Endothelial cell of umbilical vein (primary cell): ENCODE data around the gene OXLD1. TPM values are rescaled to one million over a fixed set of nuclear protein-coding genes. Genes with fewer than 3 reads are reported as not detected.

ENCODE experiments used
- BruUV-seq: library from RNA; stranded (reverse); fragments of 400-500 nt; replicated peaks from 2 replicates; lab custom pipeline; 2021; lab: Mats Ljungman, UMichigan
- CTCF ChIA-PET: fragments of 300-600, 350-600 bp; sonication (Branson Sonifier 250); formaldehyde crosslinking; loops from one replicate; lab custom pipeline; 2021; ENCODE audit warnings: antibody characterized with exemption, inconsistent platforms; lab: Charles Lee
- POLR2A ChIA-PET: fragments of 300-600, 350-600 bp; sonication (Branson Sonifier 250); formaldehyde crosslinking; loops from one replicate; lab custom pipeline; 2021; ENCODE audit warnings: antibody characterized with exemption, inconsistent platforms; lab: Charles Lee
- DNase-seq: peaks from one replicate; pipeline ENCODE4 v3.0.0-alpha.2; 2011; ENCODE audit warnings: low read depth, low spot score
- FAIRE-seq: peaks from 2 replicates; lab custom pipeline; 2011; peaks lifted over from hg19 to GRCh38; lab: Jason Lieb, UNC
- H2AFZ ChIP-seq: 2 replicates; pipeline ENCODE4 v1.6.0; 2012; ENCODE audit warnings: low read depth, low read length, control low read depth, inconsistent platforms
- H3K27ac ChIP-seq: 2 replicates; pipeline ENCODE4 v1.5.1; 2011; ENCODE audit warnings: low read depth, mild to moderate bottlenecking, control low read depth, low read length, moderate library complexity; ENCODE audit not compliant: insufficient read depth
- H3K27me3 ChIP-seq, 2 experiments: 2 replicates each; pipeline versions ENCODE4 v1.6.0 to v1.6.1; 2011; ENCODE audit warnings: low read length in 2 of 2, mixed read lengths in 1 of 2; ENCODE audit not compliant: control insufficient read depth in 2 of 2, insufficient read depth in 2 of 2
- H3K36me3 ChIP-seq, 2 experiments: 2 replicates in 1 of 2; 3 replicates in 1 of 2; pipeline ENCODE4 v1.5.1; 2011; ENCODE audit warnings: low read length in 2 of 2, mild to moderate bottlenecking in 1 of 2, moderate library complexity in 1 of 2; ENCODE audit not compliant: control insufficient read depth in 2 of 2, insufficient read depth in 2 of 2; ENCODE audit errors: extremely low read depth in 1 of 2
- H3K4me1 ChIP-seq: 3 replicates; pipeline ENCODE4 v1.5.1; 2011; ENCODE audit warnings: mild to moderate bottlenecking, low read length; ENCODE audit not compliant: control insufficient read depth, insufficient read depth; ENCODE audit errors: extremely low read depth
- H3K4me2 ChIP-seq: 2 replicates; pipeline ENCODE4 v1.6.1; 2011; ENCODE audit warnings: low read length, control low read depth, mixed read lengths; ENCODE audit not compliant: insufficient read depth
- H3K4me3 ChIP-seq, 3 experiments: fragments of 200-600 bp in 1 of 3; sonication (generic), shearing (Covaris generic) in 1 of 3; replicated peaks in 1 of 3; 2 replicates each; pipeline ENCODE4 v1.5.1; 2011 to 2016; ENCODE audit warnings: control low read depth in 3 of 3, low read length in 3 of 3, mild to moderate bottlenecking in 2 of 3, inconsistent platforms in 1 of 3, low read depth in 1 of 3, moderate library complexity in 1 of 3; ENCODE audit not compliant: insufficient read depth in 1 of 3
- H3K79me2 ChIP-seq: 2 replicates; pipeline ENCODE4 v1.6.0; 2012; ENCODE audit warnings: low read length, inconsistent platforms; ENCODE audit not compliant: control insufficient read depth, insufficient read depth
- H3K9ac ChIP-seq: replicated peaks from 2 replicates; pipeline ENCODE3; 2011; ENCODE audit warnings: low read length, control low read depth; ENCODE audit not compliant: insufficient read depth; ENCODE audit errors: extremely low read depth
- H3K9me1 ChIP-seq: replicated peaks from 3 replicates; pipeline ENCODE4 v1.6.0; 2011; ENCODE audit warnings: mild to moderate bottlenecking, low read length; ENCODE audit not compliant: control insufficient read depth, insufficient read depth; ENCODE audit errors: extremely low read depth
- H3K9me3 ChIP-seq: replicated peaks from 2 replicates; pipeline ENCODE4 v1.5.1; 2012; ENCODE audit warnings: low read length, inconsistent platforms; ENCODE audit not compliant: control insufficient read depth, insufficient read depth
- H4K20me1 ChIP-seq: replicated peaks from 2 replicates; pipeline ENCODE3; 2011; ENCODE audit warnings: mild to moderate bottlenecking, low read length; ENCODE audit not compliant: control insufficient read depth, insufficient read depth; ENCODE audit errors: extremely low read depth
- EZH2 ChIP-seq: IDR thresholded peaks from 2 replicates; pipeline ENCODE4 v1.6.1; 2012; ENCODE audit warnings: borderline replicate concordance, low read depth, mild to moderate bottlenecking, moderate library complexity, low read length, inconsistent platforms; ENCODE audit not compliant: severe bottlenecking
- FOS ChIP-seq: IDR thresholded peaks from 2 replicates; pipeline ENCODE4 v1.6.1; 2011; ENCODE audit warnings: mild to moderate bottlenecking, low read length, moderate library complexity, borderline replicate concordance; ENCODE audit not compliant: insufficient read depth
- GATA2 ChIP-seq: IDR thresholded peaks from 2 replicates; pipeline ENCODE4 v1.7.0; 2011; ENCODE audit warnings: low read depth, mild to moderate bottlenecking, moderate library complexity, mixed read lengths, low read length; ENCODE audit not compliant: insufficient read length, insufficient read depth
- JUN ChIP-seq: IDR thresholded peaks from 2 replicates; pipeline ENCODE4 v1.6.1; 2011; ENCODE audit warnings: borderline replicate concordance, low read depth; ENCODE audit not compliant: insufficient read length, insufficient read depth
- MYC ChIP-seq: IDR thresholded peaks from one replicate; pipeline ENCODE4 v1.6.1; 2011; ENCODE audit warnings: mild to moderate bottlenecking, low read depth, low read length
- POLR2A ChIP-seq: IDR thresholded peaks from 2 replicates; pipeline ENCODE4 v1.6.1; 2012; ENCODE audit warnings: low read depth, mild to moderate bottlenecking, control low read depth, low read length
- POLR2AphosphoS5 ChIP-seq: IDR thresholded peaks from 2 replicates; pipeline ENCODE4 v1.6.1; 2012; ENCODE audit warnings: low read depth, mild to moderate bottlenecking, control low read depth, low read length, moderate library complexity; ENCODE audit not compliant: insufficient read depth
- dilution Hi-C: fragments of 300-500 bp; cut with MboI; formaldehyde crosslinking; loops from one replicate; pipeline ENCODE4 v1.15.0; 2019; ENCODE audit warnings: low sequenced_read_pairs; ENCODE audit not compliant: extremely low pct_ligation_motif_present
- intact Hi-C: fragments of 100-400 bp; cut with micrococcal nuclease; formaldehyde crosslinking; loops from one replicate; pipeline ENCODE4 v1.10.0; 2022
- polyA plus RNA-seq, 4 experiments: library from polyadenylated mRNA; depleted of rRNA in 3 of 4; stranded (reverse) in 3 of 4; unstranded in 1 of 4; fragments of >200 nt; gene quantifications; 2 replicates each; pipeline versions ENCODE4 v1.2.1 to v1.2.3, GENCODE V29; 2011 to 2012; ENCODE audit warnings: missing spikeins in 1 of 4
- total RNA-seq: library from RNA; stranded (reverse); gene quantifications from 2 replicates; pipeline ENCODE4 v1.2.3, GENCODE V29; 2021
- TF ChIP-seq, protein P1 (sequence below): IDR thresholded peaks from 2 replicates; pipeline ENCODE4 v1.6.1; 2011; ENCODE audit not compliant: insufficient read depth, insufficient read length
- TF ChIP-seq, protein P2 (sequence below), 2 donors: IDR thresholded peaks; 1 replicate in 1 of 2; 2 replicates in 1 of 2; pipeline ENCODE4 v1.5.1; 2011; ENCODE audit warnings: low read length in 2 of 2, mild to moderate bottlenecking in 2 of 2, moderate library complexity in 2 of 2, control low read depth in 1 of 2, inconsistent platforms in 1 of 2, low read depth in 1 of 2; ENCODE audit not compliant: insufficient read depth in 1 of 2; ENCODE audit errors: extremely low read depth in 1 of 2

The OXLD1 gene
- total and polyA plus RNA-seq, 2 donors (not counting 3 experiments of a cell fraction or from before 2014, with no cell fraction given): 20.1 to 35.2 TPM

DNA sequence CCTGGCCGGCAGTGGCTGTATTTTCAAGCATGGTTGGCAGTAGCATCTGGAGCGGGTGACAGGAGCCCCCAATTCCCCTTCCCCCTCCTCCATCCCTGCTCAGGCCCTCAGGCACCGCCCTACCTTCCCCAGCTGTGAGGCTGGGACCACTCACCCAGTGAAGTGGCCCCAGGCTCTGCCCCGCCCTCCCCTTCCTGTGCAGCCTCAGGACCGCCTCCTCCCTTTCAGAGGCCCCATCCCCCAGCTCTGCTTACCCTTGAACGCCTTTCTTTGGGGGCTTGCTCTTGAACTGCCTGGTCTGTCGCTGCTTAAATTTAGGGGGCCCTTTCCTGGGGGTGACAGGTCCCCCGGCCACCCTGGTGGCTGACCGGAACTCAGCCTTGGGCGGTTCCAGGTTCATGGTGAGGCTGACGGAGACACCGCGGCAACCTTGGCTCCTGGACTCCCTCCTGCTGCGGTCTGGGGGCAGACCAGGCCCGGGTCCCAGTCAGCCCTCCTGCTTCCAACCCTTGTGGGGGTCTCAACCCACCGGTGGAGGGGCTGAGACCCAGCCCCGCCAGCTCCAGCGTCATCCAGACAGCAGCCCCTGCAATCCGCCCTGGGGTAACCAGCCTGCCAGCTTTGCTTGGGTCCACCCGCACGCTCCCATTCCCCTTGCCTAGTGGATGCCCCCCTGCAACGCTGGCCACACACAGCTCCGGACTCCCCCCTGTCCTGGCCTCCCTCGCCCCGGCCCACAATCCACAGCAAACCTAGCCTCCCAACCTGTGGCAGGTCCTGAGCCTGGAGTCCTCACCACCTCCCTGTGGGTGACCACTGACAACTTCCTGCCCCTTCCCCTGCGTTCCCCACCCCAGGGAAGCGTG lies 13.3 kb downstream of the OXLD1 start:
- FAIRE-seq: no peak
- H3K4me2 ChIP-seq: no peak overlapping the region
- H4K20me1 ChIP-seq: no peaks in the 10 kb centered on the region
- no peaks in the 10 kb centered on the region for H3K79me2 ChIP-seq
- no peak overlapping the region for H3K27ac ChIP-seq
- ChIA-PET POLR2A (no interaction called here), CTCF (interaction anchor here (1.7 kb wide), 1 partner anchor 9 kb away, joined by 6 read pairs; no protein-coding TSS in a partner anchor)
- H2AFZ ChIP-seq: peak overlapping the region; percentile 78
- H3K9ac ChIP-seq: no peak overlapping the region
- H3K9me1 ChIP-seq: no peaks in the 10 kb centered on the region
- no TSS peak for BruUV-seq
- peaks cover 7 to 8% of the 10 kb centered on the region in 2 experiments for H3K27me3 ChIP-seq
- H3K9me3 ChIP-seq: no peaks in the 10 kb centered on the region
- no peak for DNase-seq
- H3K4me3 ChIP-seq: no peak overlapping the region
- no peaks in the 10 kb centered on the region for H3K36me3 ChIP-seq
- intact Hi-C loops: no loop called here
- dilution Hi-C loops: no loop called here
- H3K4me1 ChIP-seq: peaks cover 9% of the 10 kb centered on the region
- no peak for TF ChIP-seq GATA2
- TF ChIP-seq EZH2: no peak
- TF ChIP-seq POLR2A: no peak
- no peak for TF ChIP-seq POLR2AphosphoS5
- TF ChIP-seq JUN: no peak
- TF ChIP-seq MYC: no peak
- TF ChIP-seq, protein P1, sequence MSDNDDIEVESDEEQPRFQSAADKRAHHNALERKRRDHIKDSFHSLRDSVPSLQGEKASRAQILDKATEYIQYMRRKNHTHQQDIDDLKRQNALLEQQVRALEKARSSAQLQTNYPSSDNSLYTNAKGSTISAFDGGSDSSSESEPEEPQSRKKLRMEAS: no peak
- no peak for TF ChIP-seq FOS
- TF ChIP-seq, protein P2, sequence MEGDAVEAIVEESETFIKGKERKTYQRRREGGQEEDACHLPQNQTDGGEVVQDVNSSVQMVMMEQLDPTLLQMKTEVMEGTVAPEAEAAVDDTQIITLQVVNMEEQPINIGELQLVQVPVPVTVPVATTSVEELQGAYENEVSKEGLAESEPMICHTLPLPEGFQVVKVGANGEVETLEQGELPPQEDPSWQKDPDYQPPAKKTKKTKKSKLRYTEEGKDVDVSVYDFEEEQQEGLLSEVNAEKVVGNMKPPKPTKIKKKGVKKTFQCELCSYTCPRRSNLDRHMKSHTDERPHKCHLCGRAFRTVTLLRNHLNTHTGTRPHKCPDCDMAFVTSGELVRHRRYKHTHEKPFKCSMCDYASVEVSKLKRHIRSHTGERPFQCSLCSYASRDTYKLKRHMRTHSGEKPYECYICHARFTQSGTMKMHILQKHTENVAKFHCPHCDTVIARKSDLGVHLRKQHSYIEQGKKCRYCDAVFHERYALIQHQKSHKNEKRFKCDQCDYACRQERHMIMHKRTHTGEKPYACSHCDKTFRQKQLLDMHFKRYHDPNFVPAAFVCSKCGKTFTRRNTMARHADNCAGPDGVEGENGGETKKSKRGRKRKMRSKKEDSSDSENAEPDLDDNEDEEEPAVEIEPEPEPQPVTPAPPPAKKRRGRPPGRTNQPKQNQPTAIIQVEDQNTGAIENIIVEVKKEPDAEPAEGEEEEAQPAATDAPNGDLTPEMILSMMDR (IDR thresholded peaks at IDR 0.05; ENCODE audit: extremely low read depth in 1 of 2, insufficient read depth in 1 of 2, low read depth in 1 of 2, low read length in 2 of 2): no peak
